ENCODE measurements around the gene SPARC. TPM values are rescaled to one million over a fixed set of nuclear protein-coding genes. Genes with fewer than 3 reads are reported as not detected.
A peak's percentile ranks its signal among the peaks of the same experiment; 100 is the strongest.

Gene SPARC
- total RNA-seq, 1 donor from 2014 or later: 158 TPM

GRCh38 chr5:151632524-151632923 lies 54.2 kb downstream of the SPARC start:
- no peaks in the 10 kb centered on the region for H3K4me1 Mint-ChIP-seq

GRCh38 chr5:151631941-151632340 lies 54.8 kb downstream of the SPARC start:
- H3K27me3 Mint-ChIP-seq (ENCODE audit: insufficient read depth, low read depth): peaks cover 2% of the 10 kb centered on the region
- Histone ChIP-seq H3K4me1 (no peaks in the 10 kb centered on the region), H3K9ac (no peak overlapping the region), H3K4me3 (no peak overlapping the region), H3K27me3 (no peaks in the 10 kb centered on the region), H3K27ac (no peak overlapping the region), H4K20me1 (ENCODE audit: low read depth) (no peaks in the 10 kb centered on the region), H3K36me3 (no peaks in the 10 kb centered on the region), H3K9me3 (ENCODE audit: low read depth) (no peaks in the 10 kb centered on the region), H2AFZ (replicated peaks) (no peak overlapping the region), H3K79me2 (ENCODE audit: low read depth) (no peaks in the 10 kb centered on the region), H3K4me2 (no peak overlapping the region), H3F3A (ENCODE audit: low read depth) (no peaks in the 10 kb centered on the region)
- DNase-seq (ENCODE audit: low spot score): no peak
- no peaks in the 10 kb centered on the region for H3K4me1 Mint-ChIP-seq
- H3K4me3 Mint-ChIP-seq: no peak overlapping the region
- TF ChIP-seq EZH2phosphoT487 (IDR thresholded peaks at IDR 0.05): no peak
- no peak overlapping the region for H3K27ac Mint-ChIP-seq
- no peaks in the 10 kb centered on the region for H3K9me3 Mint-ChIP-seq
- no peaks in the 10 kb centered on the region for H3K36me3 Mint-ChIP-seq

More at GRCh38 chr5:151632524-151632923, 54.2 kb downstream of the SPARC start:
- Histone ChIP-seq H3K4me1 (no peaks in the 10 kb centered on the region), H3K27me3 (no peaks in the 10 kb centered on the region), H3K79me2 (ENCODE audit: low read depth) (no peaks in the 10 kb centered on the region), H3F3A (ENCODE audit: low read depth) (no peaks in the 10 kb centered on the region), H3K9me3 (ENCODE audit: low read depth) (no peaks in the 10 kb centered on the region), H3K4me3 (no peak overlapping the region), H3K9ac (no peak overlapping the region), H4K20me1 (ENCODE audit: low read depth) (no peaks in the 10 kb centered on the region), H2AFZ (replicated peaks) (no peak overlapping the region), H3K4me2 (no peak overlapping the region), H3K27ac (no peak overlapping the region), H3K36me3 (no peaks in the 10 kb centered on the region)
- Mint-ChIP-seq H3K4me3 (no peak overlapping the region), H3K27ac (no peak overlapping the region), H3K36me3 (no peaks in the 10 kb centered on the region), H3K9me3 (no peaks in the 10 kb centered on the region), H3K27me3 (ENCODE audit: insufficient read depth, low read depth) (peaks cover 2% of the 10 kb centered on the region)
- TF ChIP-seq EZH2phosphoT487 (IDR thresholded peaks at IDR 0.05): no peak
- TF ChIP-seq EZH2 (IDR thresholded peaks at IDR 0.05): no peak
- TF ChIP-seq CTCF (IDR thresholded peaks at IDR 0.05): no peak
- no peak for DNase-seq (ENCODE audit: low spot score)

- Histone ChIP-seq H3K9me3 (ENCODE audit: low read depth) (no peaks in the 10 kb centered on the region), H3K27me3 (no peaks in the 10 kb centered on the region), H3K4me2 (no peak overlapping the region), H3K4me3 (no peak overlapping the region), H3F3A (ENCODE audit: low read depth) (no peaks in the 10 kb centered on the region), H3K79me2 (ENCODE audit: low read depth) (no peaks in the 10 kb centered on the region), H3K36me3 (no peaks in the 10 kb centered on the region), H3K9ac (no peak overlapping the region), H3K27ac (no peak overlapping the region), H2AFZ (replicated peaks) (no peak overlapping the region), H4K20me1 (ENCODE audit: low read depth) (no peaks in the 10 kb centered on the region), H3K4me1 (no peaks in the 10 kb centered on the region)
- Mint-ChIP-seq H3K27ac (no peak overlapping the region), H3K9me3 (no peaks in the 10 kb centered on the region), H3K4me1 (no peaks in the 10 kb centered on the region), H3K4me3 (no peak overlapping the region), H3K27me3 (ENCODE audit: insufficient read depth, low read depth) (peaks cover 2% of the 10 kb centered on the region), H3K36me3 (no peaks in the 10 kb centered on the region)
- TF ChIP-seq EZH2phosphoT487 (IDR thresholded peaks at IDR 0.05): no peak
- TF ChIP-seq EZH2 (IDR thresholded peaks at IDR 0.05): no peak
- TF ChIP-seq CTCF (IDR thresholded peaks at IDR 0.05): no peak
- no peak for DNase-seq (ENCODE audit: low spot score)
Measured at GRCh38 chr5:151630088-151630487, 56.6 kb downstream of the SPARC start.

- Mint-ChIP-seq H3K9me3 (no peaks in the 10 kb centered on the region), H3K4me1 (peaks cover 13% of the 10 kb centered on the region), H3K27me3 (ENCODE audit: insufficient read depth, low read depth) (peaks cover 8% of the 10 kb centered on the region), H3K36me3 (no peaks in the 10 kb centered on the region), H3K4me3 (no peak overlapping the region), H3K27ac (no peak overlapping the region)
- Histone ChIP-seq H3K27me3 (no peaks in the 10 kb centered on the region), H3K4me3 (no peak overlapping the region), H3K36me3 (no peaks in the 10 kb centered on the region), H2AFZ (replicated peaks) (no peak overlapping the region), H3K4me1 (peaks cover 11% of the 10 kb centered on the region), H3K4me2 (peak overlapping the region; percentile 12), H3K79me2 (ENCODE audit: low read depth) (no peaks in the 10 kb centered on the region), H3F3A (ENCODE audit: low read depth) (peaks cover 11% of the 10 kb centered on the region), H3K9ac (no peak overlapping the region), H4K20me1 (ENCODE audit: low read depth) (no peaks in the 10 kb centered on the region), H3K27ac (no peak overlapping the region), H3K9me3 (ENCODE audit: low read depth) (no peaks in the 10 kb centered on the region)
- no peak for TF ChIP-seq EZH2 (IDR thresholded peaks at IDR 0.05)
- no peak for TF ChIP-seq CTCF (IDR thresholded peaks at IDR 0.05)
- no peak for DNase-seq (ENCODE audit: low spot score)
Measured at GRCh38 chr5:151628112-151628823, 58.4 kb downstream of the SPARC start.
